Retinal pigment epithelial cell (primary cell): Measurements from ENCODE around the gene VPS13D.
A peak's percentile ranks its signal among the peaks of the same experiment; 100 is the strongest.

Source experiments
- DNase-seq: peaks from one replicate; pipeline ENCODE4 v3.0.0-alpha.2; 2010; ENCODE audit warnings: low read depth
- H3K4me3 ChIP-seq: 2 replicates; pipeline ENCODE4 v1.5.1; 2011; ENCODE audit warnings: mild to moderate bottlenecking, low read length, control low read depth, moderate library complexity
- TF ChIP-seq, protein P1 (sequence below): conservative IDR thresholded peaks from 2 replicates; pipeline ENCODE4 v1.5.1; 2011; ENCODE audit warnings: low read depth, low read length, control low read depth, inconsistent platforms

The VPS13D gene

DNA sequence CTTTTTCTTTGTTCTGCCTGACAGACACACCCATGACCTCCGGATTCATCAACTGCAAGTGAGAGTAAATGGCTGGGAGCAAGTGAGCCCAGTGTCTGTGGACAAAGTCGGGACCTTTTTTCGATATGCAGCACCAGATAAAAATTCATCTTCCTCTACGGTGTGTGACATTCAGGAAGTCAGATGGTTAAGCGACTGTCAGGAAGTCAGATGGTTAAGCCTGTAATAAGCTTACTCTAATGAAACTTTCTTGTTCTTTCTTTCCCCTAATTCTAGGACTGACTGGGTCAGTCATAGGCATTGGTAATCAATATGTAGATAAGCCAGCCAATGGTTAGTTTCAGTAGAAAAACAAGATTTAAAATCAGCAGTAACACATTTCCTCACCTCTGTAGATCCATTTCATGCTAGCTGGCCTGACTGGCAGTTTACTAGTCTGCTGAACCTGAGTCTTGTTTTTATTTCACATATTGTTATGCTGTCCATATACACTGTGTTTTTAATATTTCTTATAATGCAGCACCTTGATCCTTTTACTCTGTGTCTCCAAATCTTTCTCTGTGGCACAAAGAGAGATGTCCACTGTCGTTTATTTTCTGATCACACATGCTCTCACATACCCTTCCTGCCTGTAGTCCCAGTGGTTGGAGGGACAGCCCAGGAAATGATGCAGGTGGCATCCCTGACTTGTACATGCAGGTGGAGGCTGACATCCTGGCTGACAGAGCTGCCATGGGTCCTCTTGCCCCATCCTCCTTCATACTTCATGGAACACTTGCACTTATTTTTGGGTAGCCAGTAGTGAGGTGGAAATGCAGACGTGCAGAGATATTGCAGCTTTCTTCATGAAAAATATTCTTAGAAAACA is 115.8 kb downstream of the VPS13D start:
- no peak overlapping the region for H3K4me3 ChIP-seq
- TF ChIP-seq, protein P1, sequence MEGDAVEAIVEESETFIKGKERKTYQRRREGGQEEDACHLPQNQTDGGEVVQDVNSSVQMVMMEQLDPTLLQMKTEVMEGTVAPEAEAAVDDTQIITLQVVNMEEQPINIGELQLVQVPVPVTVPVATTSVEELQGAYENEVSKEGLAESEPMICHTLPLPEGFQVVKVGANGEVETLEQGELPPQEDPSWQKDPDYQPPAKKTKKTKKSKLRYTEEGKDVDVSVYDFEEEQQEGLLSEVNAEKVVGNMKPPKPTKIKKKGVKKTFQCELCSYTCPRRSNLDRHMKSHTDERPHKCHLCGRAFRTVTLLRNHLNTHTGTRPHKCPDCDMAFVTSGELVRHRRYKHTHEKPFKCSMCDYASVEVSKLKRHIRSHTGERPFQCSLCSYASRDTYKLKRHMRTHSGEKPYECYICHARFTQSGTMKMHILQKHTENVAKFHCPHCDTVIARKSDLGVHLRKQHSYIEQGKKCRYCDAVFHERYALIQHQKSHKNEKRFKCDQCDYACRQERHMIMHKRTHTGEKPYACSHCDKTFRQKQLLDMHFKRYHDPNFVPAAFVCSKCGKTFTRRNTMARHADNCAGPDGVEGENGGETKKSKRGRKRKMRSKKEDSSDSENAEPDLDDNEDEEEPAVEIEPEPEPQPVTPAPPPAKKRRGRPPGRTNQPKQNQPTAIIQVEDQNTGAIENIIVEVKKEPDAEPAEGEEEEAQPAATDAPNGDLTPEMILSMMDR = no peak
- DNase-seq = no peak

DNA sequence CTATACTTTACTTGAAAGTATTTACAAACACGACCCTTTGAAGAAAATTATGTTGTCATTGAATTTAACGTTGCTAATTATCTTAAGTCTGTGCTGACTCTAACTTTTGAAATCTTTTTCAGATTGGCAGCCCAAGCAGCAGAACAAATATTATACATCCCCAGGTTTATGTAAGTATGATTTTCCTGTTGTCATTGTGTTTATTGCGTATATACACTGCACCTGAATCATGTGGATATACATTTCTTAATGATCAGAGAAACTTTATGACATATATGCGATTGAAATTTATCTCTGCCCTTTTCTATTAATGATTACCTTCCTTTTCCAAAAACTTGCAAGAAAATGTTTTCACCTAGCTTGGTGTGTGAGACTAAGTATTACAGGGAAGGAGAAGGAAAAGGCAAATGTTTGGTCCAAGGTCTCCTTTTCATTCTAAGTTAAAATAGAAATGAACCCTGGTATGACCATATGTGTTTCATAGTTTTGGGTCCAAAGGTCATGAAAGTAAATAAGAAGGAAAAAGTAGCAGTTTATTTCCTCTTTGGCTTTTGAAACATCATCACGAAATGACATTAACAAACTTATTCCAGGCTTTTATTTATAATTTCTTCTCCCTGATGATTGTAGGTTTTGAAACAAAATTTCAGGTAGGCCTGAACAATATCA is 116.8 kb downstream of the VPS13D start:
- no peak for DNase-seq
- TF ChIP-seq, protein P1 = no peak
- H3K4me3 ChIP-seq = no peak overlapping the region

DNA sequence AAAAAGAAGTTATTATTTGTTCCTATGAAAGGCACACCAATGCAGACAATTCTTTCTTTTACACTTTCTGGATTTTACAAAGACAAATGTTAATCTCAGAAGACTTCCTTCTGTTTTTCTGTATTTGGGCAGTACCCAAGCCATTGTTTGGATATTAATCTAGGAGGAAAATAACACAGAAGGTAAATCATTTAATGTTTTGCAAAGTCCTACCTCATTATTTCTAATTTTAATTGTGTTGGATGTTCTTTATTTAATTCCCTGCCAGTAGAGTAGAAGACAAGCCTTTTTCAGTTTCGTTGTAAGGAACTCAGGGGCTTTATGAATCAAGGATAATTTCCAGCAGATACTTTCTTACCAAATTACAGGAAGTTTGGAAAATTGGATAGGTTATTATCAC is 118.3 kb downstream of the VPS13D start:
- no peak for DNase-seq
- no peak overlapping the region for H3K4me3 ChIP-seq
- TF ChIP-seq, protein P1 = no peak

DNA sequence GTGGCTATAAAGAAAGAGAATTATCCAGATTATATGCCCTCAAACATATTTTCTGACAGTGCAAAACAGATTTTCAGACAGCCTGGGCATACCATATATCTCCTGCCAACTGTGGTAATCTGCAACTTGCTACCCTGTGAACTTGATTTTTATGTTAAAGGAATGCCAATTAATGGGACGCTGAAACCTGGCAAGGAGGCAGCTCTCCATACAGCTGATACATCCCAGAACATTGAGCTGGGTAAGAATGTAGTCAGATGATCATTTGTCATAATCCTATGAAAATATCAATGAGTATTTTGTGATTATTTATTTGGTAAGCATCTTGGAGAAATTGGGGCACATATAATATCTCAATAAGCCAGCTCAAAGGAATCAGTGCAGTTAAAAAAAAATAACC is 124.2 kb downstream of the VPS13D start:
- TF ChIP-seq, protein P1 = no peak
- DNase-seq = peak; percentile 94
- no peak overlapping the region for H3K4me3 ChIP-seq

DNA sequence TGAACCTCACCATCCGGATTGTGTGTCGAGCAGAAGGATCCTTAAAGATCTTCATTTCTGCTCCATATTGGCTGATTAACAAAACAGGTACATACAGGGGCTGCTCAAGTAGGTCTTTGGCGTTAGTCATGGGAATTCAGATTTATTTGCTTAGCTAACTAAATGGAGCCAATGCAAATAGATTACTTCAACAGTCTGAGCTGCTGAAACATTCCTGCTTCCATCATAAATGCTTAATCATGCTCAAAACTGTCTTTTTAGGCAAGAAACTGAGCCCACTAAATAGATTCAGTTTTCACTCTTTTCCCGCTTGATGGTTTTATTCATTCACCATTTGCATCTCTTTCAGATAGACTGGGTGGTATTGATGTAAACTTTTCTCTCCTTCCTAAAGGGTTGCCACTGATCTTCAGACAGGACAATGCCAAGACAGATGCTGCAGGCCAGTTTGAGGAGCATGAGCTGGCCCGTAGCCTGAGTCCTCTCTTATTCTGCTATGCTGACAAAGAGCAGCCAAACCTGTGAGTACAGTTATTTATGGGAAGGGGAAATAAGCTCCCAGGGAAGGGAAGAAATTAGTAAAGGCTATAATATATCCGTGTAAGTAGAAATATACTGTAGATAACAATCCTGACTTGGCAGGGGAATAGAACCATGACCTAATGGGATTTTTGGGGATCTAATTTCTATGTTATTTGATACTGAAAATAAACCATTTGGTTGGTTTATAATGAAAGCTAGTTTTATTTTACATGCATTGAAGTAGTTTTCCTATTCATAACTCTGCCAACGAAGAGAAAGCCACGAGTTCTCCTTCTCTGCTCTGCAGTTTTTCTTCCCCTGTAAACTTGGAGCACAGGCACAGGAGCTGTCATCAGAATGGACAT is 126.4 kb downstream of the VPS13D start:
- no peak for DNase-seq
- no peak overlapping the region for H3K4me3 ChIP-seq
- TF ChIP-seq, protein P1 = no peak

DNA sequence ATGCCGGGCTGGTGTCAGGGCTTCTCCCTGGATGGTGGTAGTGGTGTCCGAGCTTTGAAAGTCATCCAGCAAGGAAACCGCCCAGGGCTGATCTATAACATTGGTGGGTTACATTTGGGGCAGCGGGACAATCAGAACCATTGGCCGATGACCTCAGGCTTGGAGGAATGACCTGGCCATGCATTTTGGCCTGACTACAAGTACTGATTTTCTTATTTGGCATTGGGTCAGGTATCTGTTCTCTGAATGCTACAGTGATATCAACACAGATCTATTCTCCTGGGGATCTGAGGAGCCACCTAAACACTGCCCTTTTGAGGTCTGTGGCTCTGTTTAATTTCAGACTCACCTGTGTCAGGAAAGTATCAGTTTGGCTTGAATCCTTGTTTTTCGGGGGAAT is 128.7 kb downstream of the VPS13D start:
- H3K4me3 ChIP-seq = no peak overlapping the region
- TF ChIP-seq, protein P1 = no peak
- no peak for DNase-seq
